ENCODE data around the gene ITGA6. TPM values are rescaled to one million over a fixed set of nuclear protein-coding genes. Genes with fewer than 3 reads are reported as not detected.

Gene ITGA6
- polyA plus RNA-seq, 2 of the 4 experiments (the other 2 are of a cell fraction): 25.7 to 27.7 TPM

DNA sequence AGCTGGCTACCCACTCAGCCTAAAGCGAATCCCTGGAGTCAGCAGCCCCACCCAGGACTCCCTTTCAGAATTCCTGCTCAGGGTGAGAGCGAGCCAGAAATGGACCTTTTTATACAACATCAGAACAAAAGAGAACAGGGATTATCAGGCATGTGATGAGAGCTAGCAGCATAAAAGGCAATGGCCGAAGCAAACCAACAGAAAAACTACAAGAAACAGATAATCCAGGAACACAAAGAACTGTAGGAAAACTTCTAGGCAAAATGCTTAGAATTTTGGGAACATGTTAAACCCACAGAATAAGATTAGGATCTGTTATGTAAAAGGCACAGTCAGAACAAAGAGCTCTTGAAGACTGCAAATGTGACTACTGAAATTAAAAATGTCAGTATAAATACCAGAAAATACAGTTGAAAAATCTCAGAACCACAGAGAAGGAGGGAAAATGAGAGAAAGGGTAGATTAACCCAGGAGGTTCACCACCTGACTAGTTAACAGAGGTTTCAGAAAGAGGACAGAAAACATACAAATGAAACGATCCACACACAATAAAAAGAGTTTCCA, 31.3 kb downstream of the ITGA6 start:
- H3K4me2 ChIP-seq: no peak overlapping the region
- DNase-seq (ENCODE audit: low read depth in 1 of 2, low spot score in 1 of 2) (no peak), FAIRE-seq (no peak), ATAC-seq (no peak)
- H3K4me1 ChIP-seq: 0 out of 3 replicates have a peak, but pooled peaks cover 6% of the 10 kb centered on the region
- H3K4me3 ChIP-seq: no peak overlapping the region
- H3K27ac ChIP-seq: no peak overlapping the region
- WGBS (ENCODE audit: missing lambda C conversion rate): 90% methylated on average over 4 of the region's 4 CpGs
- ChIA-PET POLR2A (no interaction called here), CTCF (interaction anchor here (0.6 to 20.7 kb wide), 3 partner anchors 21 to 319 kb away, joined by 3 to 654 read pairs (median 403); partner anchors contain the start of gene ITGA6)
- H3K9me3 ChIP-seq: no peaks in the 10 kb centered on the region
- TF ChIP-seq, protein P1, sequence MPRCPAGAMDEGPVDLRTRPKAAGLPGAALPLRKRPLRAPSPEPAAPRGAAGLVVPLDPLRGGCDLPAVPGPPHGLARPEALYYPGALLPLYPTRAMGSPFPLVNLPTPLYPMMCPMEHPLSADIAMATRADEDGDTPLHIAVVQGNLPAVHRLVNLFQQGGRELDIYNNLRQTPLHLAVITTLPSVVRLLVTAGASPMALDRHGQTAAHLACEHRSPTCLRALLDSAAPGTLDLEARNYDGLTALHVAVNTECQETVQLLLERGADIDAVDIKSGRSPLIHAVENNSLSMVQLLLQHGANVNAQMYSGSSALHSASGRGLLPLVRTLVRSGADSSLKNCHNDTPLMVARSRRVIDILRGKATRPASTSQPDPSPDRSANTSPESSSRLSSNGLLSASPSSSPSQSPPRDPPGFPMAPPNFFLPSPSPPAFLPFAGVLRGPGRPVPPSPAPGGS (IDR thresholded peaks at IDR 0.05): no peak
- TF ChIP-seq FOSL2 (IDR thresholded peaks at IDR 0.05) (no peak), FOSL2 (CRISPR knock-in tag; IDR thresholded peaks at IDR 0.05) (no peak), RNF2 (IDR thresholded peaks at IDR 0.05; ENCODE audit: borderline replicate concordance, low read depth) (no peak), KDM1A (IDR thresholded peaks at IDR 0.05; ENCODE audit: low read depth) (no peak), CBX8 (IDR thresholded peaks at IDR 0.05) (no peak), NFE2L2 (conservative IDR thresholded peaks at IDR 0.05; ENCODE audit: low read length) (no peak), GATA3 (IDR thresholded peaks at IDR 0.05; ENCODE audit: borderline replicate concordance) (no peak), TP53 (CRISPR knock-in tag; IDR thresholded peaks at IDR 0.05) (no peak), NPAS2 (CRISPR knock-in tag; IDR thresholded peaks at IDR 0.05; ENCODE audit: borderline replicate concordance) (no peak), HOXB13 (CRISPR knock-in tag; IDR thresholded peaks at IDR 0.05; ENCODE audit: low read depth) (no peak)

DNA sequence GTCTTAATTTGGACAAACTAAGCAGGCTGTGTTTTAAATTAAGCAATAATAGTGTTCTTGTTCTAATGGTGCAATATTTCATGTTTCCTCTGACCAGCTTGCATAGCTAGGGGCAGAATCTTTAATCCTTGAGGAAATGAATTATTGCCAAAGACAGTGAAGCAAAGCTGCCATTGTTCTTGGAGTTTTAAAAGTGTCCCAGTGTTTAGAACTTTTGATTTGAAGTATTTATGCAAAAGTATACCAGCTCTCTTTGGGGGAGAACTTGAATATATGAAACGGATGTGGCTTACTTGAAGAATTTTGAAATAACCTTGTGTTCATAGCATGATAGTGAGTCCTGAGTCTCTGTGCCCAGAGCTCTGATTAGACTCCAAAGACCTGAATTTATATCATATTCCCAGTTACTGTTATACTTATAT, 33.4 kb downstream of the ITGA6 start:
- FAIRE-seq (no peak), ATAC-seq (no peak), DNase-seq (ENCODE audit: low read depth in 1 of 2, low spot score in 1 of 2) (no peak)
- CTCF ChIA-PET: interaction anchor here (1.4 to 20.7 kb wide), 17 partner anchors 12 to 333 kb away, joined by 5 to 654 read pairs (median 12); partner anchors contain the start of gene ITGA6
- no peak overlapping the region for H3K27ac ChIP-seq
- WGBS (ENCODE audit: missing lambda C conversion rate): 85% methylated on average over 1 of the region's 1 CpG
- POLR2A ChIA-PET: interaction anchor here (2.6 kb wide), 1 partner anchor 33 kb away, joined by 24 read pairs; the partner anchor contains the start of gene ITGA6
- no peak overlapping the region for H3K4me3 ChIP-seq
- TF ChIP-seq, protein P2, sequence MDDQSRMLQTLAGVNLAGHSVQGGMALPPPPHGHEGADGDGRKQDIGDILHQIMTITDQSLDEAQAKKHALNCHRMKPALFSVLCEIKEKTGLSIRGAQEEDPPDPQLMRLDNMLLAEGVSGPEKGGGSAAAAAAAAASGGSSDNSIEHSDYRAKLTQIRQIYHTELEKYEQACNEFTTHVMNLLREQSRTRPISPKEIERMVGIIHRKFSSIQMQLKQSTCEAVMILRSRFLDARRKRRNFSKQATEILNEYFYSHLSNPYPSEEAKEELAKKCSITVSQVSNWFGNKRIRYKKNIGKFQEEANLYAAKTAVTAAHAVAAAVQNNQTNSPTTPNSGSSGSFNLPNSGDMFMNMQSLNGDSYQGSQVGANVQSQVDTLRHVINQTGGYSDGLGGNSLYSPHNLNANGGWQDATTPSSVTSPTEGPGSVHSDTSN (IDR thresholded peaks at IDR 0.05): no peak
- TF ChIP-seq TFCP2L1 (CRISPR knock-in tag; IDR thresholded peaks at IDR 0.05) (no peak), HOXB13 (CRISPR knock-in tag; IDR thresholded peaks at IDR 0.05; ENCODE audit: low read depth) (no peak), EHF (CRISPR knock-in tag; IDR thresholded peaks at IDR 0.05) (no peak), PHF8 (IDR thresholded peaks at IDR 0.05; ENCODE audit: borderline replicate concordance, low read depth) (no peak), CHD2 (IDR thresholded peaks at IDR 0.05; ENCODE audit: low read length, partially characterized antibody) (no peak), HDAC2 (IDR thresholded peaks at IDR 0.05) (no peak), CBX8 (IDR thresholded peaks at IDR 0.05) (no peak), ESRRA (IDR thresholded peaks at IDR 0.05; ENCODE audit: borderline replicate concordance, low read length) (no peak), POLR2A (IDR thresholded peaks at IDR 0.05; ENCODE audit: low read length) (no peak), MAFK (IDR thresholded peaks at IDR 0.05; ENCODE audit: partially characterized antibody) (no peak), JUN (IDR thresholded peaks at IDR 0.05) (no peak)
- TF ChIP-seq, protein P3, sequence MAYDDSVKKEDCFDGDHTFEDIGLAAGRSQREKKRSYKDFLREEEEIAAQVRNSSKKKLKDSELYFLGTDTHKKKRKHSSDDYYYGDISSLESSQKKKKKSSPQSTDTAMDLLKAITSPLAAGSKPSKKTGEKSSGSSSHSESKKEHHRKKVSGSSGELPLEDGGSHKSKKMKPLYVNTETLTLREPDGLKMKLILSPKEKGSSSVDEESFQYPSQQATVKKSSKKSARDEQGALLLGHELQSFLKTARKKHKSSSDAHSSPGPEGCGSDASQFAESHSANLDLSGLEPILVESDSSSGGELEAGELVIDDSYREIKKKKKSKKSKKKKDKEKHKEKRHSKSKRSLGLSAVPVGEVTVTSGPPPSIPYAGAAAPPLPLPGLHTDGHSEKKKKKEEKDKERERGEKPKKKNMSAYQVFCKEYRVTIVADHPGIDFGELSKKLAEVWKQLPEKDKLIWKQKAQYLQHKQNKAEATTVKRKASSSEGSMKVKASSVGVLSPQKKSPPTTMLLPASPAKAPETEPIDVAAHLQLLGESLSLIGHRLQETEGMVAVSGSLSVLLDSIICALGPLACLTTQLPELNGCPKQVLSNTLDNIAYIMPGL (CRISPR knock-in tag; IDR thresholded peaks at IDR 0.05; ENCODE audit: borderline replicate concordance): no peak
- H3K4me2 ChIP-seq: no peak overlapping the region
- H3K9me3 ChIP-seq: no peaks in the 10 kb centered on the region
- peaks cover 8% of the 10 kb centered on the region; the same call in 2 of the 3 replicates for H3K4me1 ChIP-seq

Data from A549 (cell line).